GM18909 (cell line): Measurements from ENCODE around the gene DCAF4L1.

Experiments
- ATAC-seq: cut with Tn5 transposase; IDR thresholded peaks from one replicate; pipeline ENCODE4 v1.9.1; 2021; ENCODE audit warnings: mild to moderate bottlenecking; ENCODE audit not compliant: unreplicated experiment, poor library complexity

Gene DCAF4L1, protein sequence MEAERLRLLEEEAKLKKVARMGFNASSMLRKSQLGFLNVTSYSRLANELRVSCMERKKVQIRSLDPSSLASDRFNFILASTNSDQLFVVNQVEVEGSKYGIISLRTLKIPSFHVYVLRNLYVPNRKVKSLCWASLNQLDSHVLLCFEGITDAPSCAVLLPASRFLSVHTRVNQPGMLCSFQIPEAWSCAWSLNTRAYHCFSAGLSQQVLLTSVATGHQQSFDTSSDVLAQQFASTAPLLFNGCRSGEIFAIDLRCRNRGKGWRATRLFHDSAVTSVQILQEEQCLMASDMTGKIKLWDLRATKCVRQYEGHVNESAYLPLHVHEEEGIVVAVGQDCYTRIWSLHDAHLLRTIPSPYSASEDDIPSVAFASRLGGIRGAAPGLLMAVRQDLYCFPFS

DNA sequence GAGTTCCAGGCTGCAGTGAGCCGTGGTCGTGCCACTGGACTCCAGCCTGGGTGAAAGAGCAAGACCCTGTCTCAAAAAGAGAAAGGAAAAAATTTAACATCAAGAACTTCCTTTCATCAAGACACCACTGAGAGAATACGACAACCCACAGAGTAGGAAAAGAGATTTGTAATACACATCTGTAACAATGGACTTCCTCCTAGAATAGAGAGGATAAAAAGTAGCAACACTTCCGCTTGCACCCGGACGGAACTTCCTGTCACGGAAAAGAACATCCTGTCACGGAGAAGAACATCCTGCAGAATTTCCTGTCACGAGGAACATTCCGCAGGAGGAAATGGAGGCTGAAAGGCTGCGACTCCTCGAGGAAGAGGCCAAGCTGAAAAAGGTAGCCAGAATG, at the start of gene DCAF4L1:
Gene DCAF4L1 (plus strand): TSS at position 301 of the 400 bp plus-strand sequence. CDS start 37 bp downstream, at position 338.
- no peak for ATAC-seq

GRCh38 chr4:41932988-41933387, 48.6 kb upstream of the DCAF4L1 start:
- ATAC-seq: no peak

- no peak for ATAC-seq
Observed at GRCh38 chr4:41933997-41934503, 47.5 kb upstream of the DCAF4L1 start.

GRCh38 chr4:41934514-41934900, 47.0 kb upstream of the DCAF4L1 start:
- no peak for ATAC-seq

DNA sequence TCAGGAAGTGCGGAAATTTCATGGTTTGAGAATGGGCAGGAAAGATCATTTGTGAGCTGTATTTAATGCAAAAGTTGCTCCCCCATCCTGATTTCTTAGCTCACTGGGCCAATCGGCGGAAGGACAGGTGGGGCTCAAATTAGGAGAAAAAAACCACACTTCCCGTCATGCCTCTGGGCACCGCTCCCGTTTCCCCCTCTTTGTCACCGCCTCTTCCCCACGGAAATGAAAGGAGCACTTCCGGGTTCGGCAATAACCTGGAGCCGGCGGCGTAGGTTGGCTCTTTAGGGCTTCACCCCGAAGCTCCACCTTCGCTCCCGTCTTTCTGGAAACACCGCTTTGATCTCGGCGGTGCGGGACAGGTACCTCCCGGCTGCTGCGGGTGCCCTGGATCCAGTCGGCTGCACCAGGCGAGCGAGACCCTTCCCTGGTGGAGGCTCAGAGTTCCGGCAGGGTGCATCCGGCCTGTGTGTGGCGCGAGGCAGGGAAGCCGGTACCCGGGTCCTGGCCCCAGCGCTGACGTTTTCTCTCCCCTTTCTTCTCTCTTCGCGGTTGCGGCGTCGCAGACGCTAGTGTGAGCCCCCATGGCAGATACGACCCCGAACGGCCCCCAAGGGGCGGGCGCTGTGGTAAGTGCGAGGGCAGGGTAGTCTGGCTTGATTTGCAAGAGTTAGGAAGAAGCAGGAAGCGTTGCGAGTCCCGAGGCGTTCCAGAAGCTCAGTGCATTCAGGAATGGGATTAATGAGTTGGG, 46.5 kb upstream of the DCAF4L1 start, which contains the start of gene TMEM33:
Gene TMEM33 (plus strand): TSS at position 529 of the 751 bp plus-strand sequence. CDS start 56 bp downstream, at position 585.
- ATAC-seq: peak; percentile 91

GRCh38 chr4:41935652-41936021, 45.9 kb upstream of the DCAF4L1 start:
- peak; percentile 22 for ATAC-seq

DNA sequence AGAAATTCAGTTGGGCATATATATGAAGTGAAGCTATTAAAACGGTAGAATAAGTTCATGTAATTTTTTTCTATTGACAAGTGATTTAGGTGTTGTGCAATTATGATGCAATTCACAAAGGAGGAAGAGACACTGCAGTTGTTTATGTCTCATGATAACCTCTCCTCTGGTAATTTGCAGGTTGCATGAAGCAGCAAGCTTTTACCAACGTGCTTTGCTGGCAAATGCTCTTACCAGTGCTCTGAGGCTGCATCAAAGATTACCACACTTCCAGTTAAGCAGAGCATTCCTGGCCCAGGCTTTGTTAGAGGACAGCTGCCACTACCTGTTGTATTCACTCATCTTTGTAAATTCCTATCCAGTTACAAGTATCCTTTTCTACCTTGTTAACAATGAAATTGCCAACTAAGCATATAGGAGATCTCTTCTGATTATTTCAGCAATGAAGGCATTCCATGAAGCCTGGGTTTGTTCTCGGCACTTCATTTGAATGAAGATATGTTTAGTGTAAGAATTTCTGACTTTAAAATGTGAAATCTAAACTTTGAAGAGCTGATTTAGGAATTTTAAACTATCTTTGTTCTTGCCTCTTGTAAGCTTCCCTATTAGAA, 42.4 kb upstream of the DCAF4L1 start:
- ATAC-seq: no peak

DNA sequence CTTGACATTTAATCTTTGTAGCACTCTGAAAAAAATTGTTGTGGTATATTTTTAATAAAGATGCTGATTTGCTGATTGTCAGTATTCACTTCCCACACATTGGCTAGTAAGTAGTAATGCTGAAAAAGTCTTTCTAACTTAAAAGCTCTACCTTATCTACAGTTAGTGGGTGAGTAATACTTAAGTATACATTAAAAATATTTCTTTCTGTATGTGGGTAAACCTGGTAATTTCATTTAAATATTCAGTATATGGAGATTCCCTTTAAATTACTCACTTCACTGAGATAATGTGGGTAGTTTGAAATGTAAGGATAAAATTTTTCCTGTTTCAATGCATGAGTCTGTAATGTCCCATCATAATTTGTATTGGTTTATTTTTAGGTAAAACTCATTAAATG, 40.7 kb upstream of the DCAF4L1 start:
- no peak for ATAC-seq

GRCh38 chr4:41943506-41943905, 38.0 kb upstream of the DCAF4L1 start:
- no peak for ATAC-seq

GRCh38 chr4:41944089-41944488, 37.5 kb upstream of the DCAF4L1 start:
- no peak for ATAC-seq

GRCh38 chr4:41949531-41949930, 32.0 kb upstream of the DCAF4L1 start:
- ATAC-seq: no peak

- no peak for ATAC-seq
Observed at GRCh38 chr4:41957634-41958033, 23.9 kb upstream of the DCAF4L1 start.

GRCh38 chr4:41963105-41963504, 18.5 kb upstream of the DCAF4L1 start:
- no peak for ATAC-seq

- no peak for ATAC-seq
Observed at GRCh38 chr4:41964401-41964800, 17.2 kb upstream of the DCAF4L1 start.

DNA sequence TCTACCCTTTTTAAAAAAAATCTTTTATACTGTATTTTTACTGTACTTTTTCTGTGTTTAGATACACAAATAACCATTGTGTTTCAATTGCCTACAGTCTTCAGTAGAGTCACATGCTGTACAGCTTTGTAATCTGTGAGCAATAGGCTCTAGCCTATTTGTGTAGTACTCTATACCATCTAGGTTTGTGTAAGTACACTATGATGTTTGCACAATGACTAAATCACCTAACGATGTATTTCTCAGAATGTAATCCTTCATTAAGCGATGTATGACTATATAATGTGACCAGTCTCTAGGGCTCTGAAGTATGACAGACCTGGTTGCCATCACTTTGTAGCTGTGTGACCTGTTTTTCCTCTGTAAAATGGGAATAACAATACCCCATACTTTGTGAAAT, 14.2 kb upstream of the DCAF4L1 start:
- no peak for ATAC-seq

DNA sequence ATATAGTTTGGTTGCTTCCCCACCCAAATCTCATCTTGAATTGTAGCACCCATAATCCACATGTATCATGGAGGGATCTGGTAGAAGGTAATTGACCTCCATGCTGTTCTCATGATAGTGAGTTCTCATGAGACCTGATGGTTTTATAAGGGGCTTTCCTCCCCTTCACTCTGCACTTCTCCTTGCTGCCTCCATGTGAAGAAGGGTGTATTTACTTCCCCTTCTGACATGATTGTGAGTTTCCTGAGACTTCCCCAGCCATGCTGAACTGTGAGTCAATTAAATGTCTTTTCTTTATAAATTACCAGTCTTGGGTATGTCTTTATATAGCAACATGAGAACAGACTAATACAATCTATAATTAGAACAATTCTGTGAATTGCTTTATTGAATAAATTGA, 11.9 kb upstream of the DCAF4L1 start:
- no peak for ATAC-seq

DNA sequence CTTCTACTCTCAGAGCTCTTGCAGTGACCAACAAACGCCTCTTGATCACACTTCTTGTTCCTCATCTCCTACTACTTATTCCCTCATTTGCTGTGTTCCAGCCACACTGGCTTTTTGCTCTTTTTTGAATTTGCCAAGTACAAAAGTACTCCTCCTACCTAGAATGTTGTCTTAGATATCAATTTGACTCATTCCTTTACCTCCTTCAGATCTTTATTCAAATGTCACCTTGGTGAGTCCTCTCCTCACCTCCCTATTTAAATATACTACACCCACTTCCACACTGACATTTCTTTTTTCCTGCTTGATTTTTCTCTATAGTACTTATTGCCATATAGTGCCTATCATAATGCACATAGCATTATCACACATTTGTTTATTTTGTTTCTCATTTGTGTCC, 6.2 kb upstream of the DCAF4L1 start:
- no peak for ATAC-seq

GRCh38 chr4:41976775-41977516, 4.6 kb upstream of the DCAF4L1 start:
- ATAC-seq: no peak

DNA sequence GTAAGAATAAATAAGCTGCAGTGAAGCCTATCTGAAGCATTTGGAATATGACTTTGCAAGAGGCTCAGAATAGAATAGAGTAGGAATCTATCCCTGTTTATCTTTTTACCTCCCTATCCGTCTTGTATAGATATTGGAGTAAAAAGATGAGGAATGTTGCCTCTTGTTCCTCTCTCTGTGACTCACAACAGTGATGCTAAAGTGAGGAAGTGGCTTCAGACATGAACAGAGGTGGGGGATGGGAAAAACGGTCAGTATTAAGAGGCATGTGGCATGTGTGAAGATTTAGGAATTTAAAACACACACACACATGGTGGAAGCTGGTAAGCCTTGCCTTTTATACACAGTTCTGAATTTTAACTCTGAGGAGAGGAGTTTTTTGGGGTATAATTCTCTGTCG, 3.8 kb upstream of the DCAF4L1 start:
- ATAC-seq: no peak

DNA sequence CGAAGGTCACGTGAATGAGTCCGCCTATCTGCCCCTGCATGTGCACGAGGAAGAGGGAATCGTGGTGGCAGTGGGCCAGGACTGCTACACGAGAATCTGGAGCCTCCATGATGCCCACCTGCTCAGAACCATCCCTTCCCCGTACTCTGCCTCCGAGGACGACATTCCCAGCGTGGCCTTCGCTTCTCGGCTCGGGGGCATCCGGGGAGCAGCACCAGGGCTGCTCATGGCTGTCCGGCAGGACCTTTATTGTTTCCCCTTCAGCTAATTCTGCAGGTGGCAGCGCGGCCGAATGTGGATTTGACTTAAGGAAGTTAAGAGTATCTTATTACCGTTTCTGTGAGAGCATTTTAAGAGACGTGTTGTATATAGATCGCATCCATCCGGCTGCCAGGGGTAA, 1.2 kb downstream of the DCAF4L1 start:
- ATAC-seq: no peak
